ENCODE measurements around the gene CHST10. TPM values are rescaled to one million over a fixed set of nuclear protein-coding genes. Genes with fewer than 3 reads are reported as not detected.

CHST10 gene
- total RNA-seq, 4 donors from 2014 or later = 1.1 to 7.8 (median 4.0) TPM

DNA sequence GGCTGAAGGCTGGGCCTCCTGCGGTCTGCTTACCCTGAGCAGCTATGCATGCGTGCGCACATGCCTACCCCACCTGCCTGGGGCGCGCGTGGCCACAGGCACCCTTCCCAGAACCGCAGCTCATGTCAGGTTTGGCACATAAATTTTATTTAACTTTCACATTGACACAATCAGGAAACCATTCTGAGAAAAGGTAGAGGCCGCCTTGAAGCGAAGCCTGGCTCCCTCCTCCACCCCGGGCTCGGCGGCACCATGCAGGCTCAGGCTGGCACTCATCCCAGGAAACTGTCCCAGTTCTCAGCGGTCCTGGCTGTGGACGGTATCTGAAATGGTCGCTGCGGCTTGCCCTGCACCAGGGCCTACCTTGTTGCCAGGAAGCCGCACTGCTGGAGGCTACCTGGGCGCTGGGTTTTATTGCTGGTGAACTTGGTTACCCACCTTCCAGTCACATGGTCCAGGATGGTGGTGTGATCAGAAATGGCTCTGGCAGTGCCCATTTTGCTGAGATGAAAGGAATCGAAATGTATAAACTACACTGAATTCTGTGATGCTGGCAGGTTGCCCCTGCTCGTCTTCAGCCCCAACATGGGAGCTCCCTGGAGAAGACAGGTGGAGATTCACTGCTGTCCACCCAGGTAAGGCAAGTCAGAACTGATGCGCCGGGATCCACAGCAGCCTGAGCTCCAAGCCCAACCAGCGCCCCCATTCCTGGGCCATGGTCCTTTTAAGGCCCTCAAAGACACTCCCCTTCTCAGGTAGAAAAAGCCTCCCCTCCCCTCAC, 25.5 kb downstream of the CHST10 start:
- no peaks in the 10 kb centered on the region for H3K9me3 ChIP-seq
- TF ChIP-seq POLR2A (IDR thresholded peaks at IDR 0.05) = no peak
- TF ChIP-seq, protein P1, sequence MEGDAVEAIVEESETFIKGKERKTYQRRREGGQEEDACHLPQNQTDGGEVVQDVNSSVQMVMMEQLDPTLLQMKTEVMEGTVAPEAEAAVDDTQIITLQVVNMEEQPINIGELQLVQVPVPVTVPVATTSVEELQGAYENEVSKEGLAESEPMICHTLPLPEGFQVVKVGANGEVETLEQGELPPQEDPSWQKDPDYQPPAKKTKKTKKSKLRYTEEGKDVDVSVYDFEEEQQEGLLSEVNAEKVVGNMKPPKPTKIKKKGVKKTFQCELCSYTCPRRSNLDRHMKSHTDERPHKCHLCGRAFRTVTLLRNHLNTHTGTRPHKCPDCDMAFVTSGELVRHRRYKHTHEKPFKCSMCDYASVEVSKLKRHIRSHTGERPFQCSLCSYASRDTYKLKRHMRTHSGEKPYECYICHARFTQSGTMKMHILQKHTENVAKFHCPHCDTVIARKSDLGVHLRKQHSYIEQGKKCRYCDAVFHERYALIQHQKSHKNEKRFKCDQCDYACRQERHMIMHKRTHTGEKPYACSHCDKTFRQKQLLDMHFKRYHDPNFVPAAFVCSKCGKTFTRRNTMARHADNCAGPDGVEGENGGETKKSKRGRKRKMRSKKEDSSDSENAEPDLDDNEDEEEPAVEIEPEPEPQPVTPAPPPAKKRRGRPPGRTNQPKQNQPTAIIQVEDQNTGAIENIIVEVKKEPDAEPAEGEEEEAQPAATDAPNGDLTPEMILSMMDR (IDR thresholded peaks at IDR 0.05) = no peak
- no peak for TF ChIP-seq POLR2AphosphoS5 (IDR thresholded peaks at IDR 0.05)
- no peak for TF ChIP-seq EP300 (IDR thresholded peaks at IDR 0.05; ENCODE audit: low read depth)
- no peak for DNase-seq
- intact Hi-C loops (cut with DNase I; ENCODE audit: low total_unique reads) (no loop called here), in situ Hi-C loops (cut with MboI; ENCODE audit: low pct_ligation_motif_present in 1 of 4, low pct_unique_long_range_greater_than_20kb in 1 of 4, low sequenced_read_pairs in 3 of 4) (no loop called here)
- H3K4me1 ChIP-seq = no peaks in the 10 kb centered on the region
- 85 to 100% methylated on average over 1 to 20 of the region's 23 CpGs for WGBS, 2 donors (ENCODE audit: low coverage in 1 of 2)
- no peaks in the 10 kb centered on the region for H3K36me3 ChIP-seq
- no peak overlapping the region for H3K27ac ChIP-seq
- H3K27me3 ChIP-seq = no peaks in the 10 kb centered on the region
- H3K4me3 ChIP-seq = no peak overlapping the region

DNA sequence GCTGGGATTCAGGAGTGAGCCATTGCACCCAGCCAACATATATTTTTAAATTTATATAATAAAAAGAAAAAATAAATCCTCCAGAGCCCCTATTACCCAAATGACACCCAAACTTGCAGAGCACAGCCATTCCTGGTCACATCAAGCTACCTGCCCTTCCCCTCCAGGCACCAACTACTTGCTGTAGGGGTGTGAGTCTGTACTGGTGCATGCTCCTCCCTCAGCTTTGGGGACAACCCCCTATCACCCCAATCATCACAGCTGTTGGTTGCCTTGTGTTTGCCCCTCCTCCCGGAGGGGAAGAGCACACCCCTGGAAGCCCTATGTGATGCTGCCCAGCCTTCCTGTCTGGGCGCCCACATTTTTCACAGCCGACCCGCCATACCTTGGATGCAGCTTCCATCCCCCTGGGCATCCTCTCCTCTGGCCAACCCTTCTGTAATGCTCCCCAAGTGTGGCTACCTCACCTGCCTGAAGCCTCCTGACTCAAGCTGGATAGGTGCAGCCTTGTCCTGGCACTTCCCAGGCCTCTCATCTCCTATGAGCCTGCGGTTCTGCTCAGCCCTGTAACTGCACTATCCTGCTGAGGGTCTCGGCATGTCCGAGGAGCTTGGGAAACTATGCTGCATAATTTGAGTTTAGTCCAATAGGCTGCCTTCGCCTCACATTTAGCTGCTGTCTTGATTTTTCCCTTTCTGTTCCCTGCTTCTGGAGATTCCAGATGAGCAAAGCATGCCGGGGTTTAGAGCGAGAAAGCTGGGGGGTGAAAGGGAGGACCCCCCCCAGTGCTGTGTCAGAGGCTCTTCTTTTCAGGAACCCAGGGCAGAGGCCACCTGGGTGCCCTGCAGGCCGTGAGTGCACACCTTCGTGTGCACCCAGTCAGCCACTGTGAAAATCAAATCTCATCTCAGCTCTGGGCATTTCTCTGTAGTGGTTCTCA, 27.2 kb downstream of the CHST10 start:
- Histone ChIP-seq H3K27me3 (no peaks in the 10 kb centered on the region), H3K4me1 (no peaks in the 10 kb centered on the region), H3K4me3 (no peak overlapping the region), H3K9me3 (no peaks in the 10 kb centered on the region), H3K27ac (no peak overlapping the region), H3K36me3 (no peaks in the 10 kb centered on the region)
- TF ChIP-seq, protein P1 (IDR thresholded peaks at IDR 0.05) = no peak
- TF ChIP-seq POLR2AphosphoS5 (IDR thresholded peaks at IDR 0.05) = no peak
- no peak for TF ChIP-seq EP300 (IDR thresholded peaks at IDR 0.05; ENCODE audit: low read depth)
- no peak for TF ChIP-seq POLR2A (IDR thresholded peaks at IDR 0.05)
- WGBS, 2 donors (ENCODE audit: low coverage in 1 of 2) = 90% methylated on average over 12 of the region's 12 CpGs; no CpG with 5 or more reads in 1 of the 2 donors
- in situ Hi-C loops (cut with MboI; ENCODE audit: low pct_ligation_motif_present in 1 of 4, low pct_unique_long_range_greater_than_20kb in 1 of 4, low sequenced_read_pairs in 3 of 4) = no loop called here
- intact Hi-C loops (cut with DNase I; ENCODE audit: low total_unique reads) = no loop called here
- no peak for DNase-seq

DNA sequence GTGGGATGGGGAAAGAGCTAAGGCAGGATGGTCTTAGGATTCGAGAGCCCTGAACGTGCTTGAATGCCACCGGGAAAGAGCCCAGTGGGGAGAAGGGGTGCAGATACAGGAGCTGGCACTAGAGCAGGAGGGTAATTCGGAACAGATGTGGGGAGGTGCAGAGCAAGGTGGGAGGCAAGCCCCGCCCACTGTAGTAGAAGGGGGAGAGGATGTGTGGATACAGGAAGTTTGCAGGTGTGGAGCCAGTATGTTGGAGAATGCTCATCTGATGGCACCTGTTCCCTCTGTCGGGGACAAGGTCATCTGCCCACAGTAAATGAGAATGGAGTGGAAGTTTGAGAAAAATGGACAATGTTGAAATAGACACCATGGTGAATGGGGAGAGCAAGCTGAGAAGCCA, 28.8 kb downstream of the CHST10 start:
- TF ChIP-seq, protein P1 (IDR thresholded peaks at IDR 0.05) = no peak
- TF ChIP-seq POLR2A (IDR thresholded peaks at IDR 0.05) = no peak
- no peak for TF ChIP-seq EP300 (IDR thresholded peaks at IDR 0.05; ENCODE audit: low read depth)
- TF ChIP-seq POLR2AphosphoS5 (IDR thresholded peaks at IDR 0.05) = no peak
- no peak for DNase-seq
- Histone ChIP-seq H3K36me3 (no peaks in the 10 kb centered on the region), H3K27me3 (no peaks in the 10 kb centered on the region), H3K4me3 (no peak overlapping the region), H3K4me1 (no peaks in the 10 kb centered on the region), H3K9me3 (no peaks in the 10 kb centered on the region), H3K27ac (no peak overlapping the region)
- WGBS, 2 donors (ENCODE audit: low coverage in 1 of 2) = 86 to 90% methylated on average over 6 of the region's 6 CpGs
- in situ Hi-C loops (cut with MboI; ENCODE audit: low pct_ligation_motif_present in 1 of 4, low pct_unique_long_range_greater_than_20kb in 1 of 4, low sequenced_read_pairs in 3 of 4) = loop anchor here in 2 of 4 donors (10.0 kb wide), 1 partner anchor 124 kb away; no protein-coding TSS in a partner anchor
- intact Hi-C loops (cut with DNase I; ENCODE audit: low total_unique reads) = no loop called here

DNA sequence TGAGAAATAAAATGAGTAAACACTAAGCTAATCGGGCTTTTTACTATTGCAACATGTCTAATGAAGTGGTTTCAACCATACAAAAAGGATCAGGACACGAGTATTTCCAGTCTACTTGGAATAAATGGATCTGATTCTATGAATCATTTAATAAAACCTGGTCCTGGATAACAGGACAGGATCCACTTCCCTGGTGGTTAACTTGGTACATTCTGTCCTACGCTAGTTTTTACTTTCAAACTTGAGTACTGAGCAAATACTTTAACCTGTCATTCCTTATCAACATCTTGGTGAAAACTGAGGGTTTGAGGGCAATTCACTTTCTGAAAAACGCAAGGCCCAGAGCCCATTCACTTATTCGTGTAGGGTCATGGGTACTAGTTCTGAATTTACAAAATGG, 33.5 kb downstream of the CHST10 start:
- in situ Hi-C loops (cut with MboI; ENCODE audit: low pct_ligation_motif_present in 1 of 4, low pct_unique_long_range_greater_than_20kb in 1 of 4, low sequenced_read_pairs in 3 of 4) (loop anchor here in 2 of 4 donors (10.0 kb wide), 1 partner anchor 119 kb away; no protein-coding TSS in a partner anchor), intact Hi-C loops (cut with DNase I; ENCODE audit: low total_unique reads) (no loop called here)
- DNase-seq = no peak
- 79 to 84% methylated on average over 5 of the region's 5 CpGs for WGBS, 2 donors (ENCODE audit: low coverage in 1 of 2)
- H3K27ac ChIP-seq = no peak overlapping the region
- H3K9me3 ChIP-seq = no peaks in the 10 kb centered on the region
- no peaks in the 10 kb centered on the region for H3K4me1 ChIP-seq
- no peak overlapping the region for H3K4me3 ChIP-seq
- TF ChIP-seq, protein P1 (IDR thresholded peaks at IDR 0.05) = no peak
- TF ChIP-seq POLR2AphosphoS5 (IDR thresholded peaks at IDR 0.05) (no peak), EP300 (IDR thresholded peaks at IDR 0.05; ENCODE audit: low read depth) (no peak), POLR2A (IDR thresholded peaks at IDR 0.05) (no peak)
- H3K27me3 ChIP-seq = no peaks in the 10 kb centered on the region
- no peaks in the 10 kb centered on the region for H3K36me3 ChIP-seq

Measured in transverse colon (tissue), 4 donors.